ENCODE data around the gene CARNS1.

The CARNS1 gene

GRCh38 chr11:67415501-67416304 is at the start of gene CARNS1:
TSS of gene CARNS1 (plus strand) at chr11:67415678. CDS start at chr11:67416200, 522 bp downstream.
- H3K27me3 ChIP-seq (ENCODE audit: low read depth, low read length): peaks cover 7% of the 10 kb centered on the region
- no peaks in the 10 kb centered on the region for H3K9me3 ChIP-seq (ENCODE audit: control insufficient read depth in 1 of 2, low read length in 2 of 2)
- H3K27ac ChIP-seq (ENCODE audit: low read length): no peak within 1 kb of the TSS
- no peaks in the 10 kb centered on the region for H3K36me3 ChIP-seq (ENCODE audit: control insufficient read depth in 1 of 2, insufficient read depth in 2 of 2, low read length in 2 of 2)
- H3K4me1 ChIP-seq (ENCODE audit: control insufficient read depth in 1 of 2, insufficient read depth in 2 of 2, low read length in 2 of 2): peaks cover 0 to 37% of the 10 kb centered on the region in 2 donors
- no peak within 1 kb of the TSS for H3K4me3 ChIP-seq (ENCODE audit: low read depth in 1 of 2, low read length in 2 of 2)

GRCh38 chr11:67365736-67366444 is 49.6 kb upstream of the CARNS1 start:
- H3K4me3 ChIP-seq (ENCODE audit: low read depth in 1 of 2, low read length in 2 of 2): no peak overlapping the region
- peak overlapping the region; percentile 43 for H3K27ac ChIP-seq (ENCODE audit: low read length)
- H3K27me3 ChIP-seq (ENCODE audit: low read depth, low read length): no peaks in the 10 kb centered on the region
- H3K4me1 ChIP-seq (ENCODE audit: control insufficient read depth in 1 of 2, insufficient read depth in 2 of 2, low read length in 2 of 2): peaks cover 21 to 41% of the 10 kb centered on the region in 2 donors
- H3K9me3 ChIP-seq (ENCODE audit: control insufficient read depth in 1 of 2, low read length in 2 of 2): no peaks in the 10 kb centered on the region
- peaks cover 3 to 9% of the 10 kb centered on the region in 2 donors for H3K36me3 ChIP-seq (ENCODE audit: control insufficient read depth in 1 of 2, insufficient read depth in 2 of 2, low read length in 2 of 2)

GRCh38 chr11:67366546-67366945 is 48.9 kb upstream of the CARNS1 start:
- H3K4me3 ChIP-seq (ENCODE audit: low read depth in 1 of 2, low read length in 2 of 2): peak overlapping the region in 1 of 2 donors; percentile 34
- H3K4me1 ChIP-seq (ENCODE audit: control insufficient read depth in 1 of 2, insufficient read depth in 2 of 2, low read length in 2 of 2): peaks cover 27 to 48% of the 10 kb centered on the region in 2 donors
- H3K27me3 ChIP-seq (ENCODE audit: low read depth, low read length): no peaks in the 10 kb centered on the region
- no peaks in the 10 kb centered on the region for H3K9me3 ChIP-seq (ENCODE audit: control insufficient read depth in 1 of 2, low read length in 2 of 2)
- peak overlapping the region; percentile 45 for H3K27ac ChIP-seq (ENCODE audit: low read length)
- H3K36me3 ChIP-seq (ENCODE audit: control insufficient read depth in 1 of 2, insufficient read depth in 2 of 2, low read length in 2 of 2): peaks cover 3 to 9% of the 10 kb centered on the region in 2 donors

GRCh38 chr11:67366961-67367760 is 48.3 kb upstream of the CARNS1 start:
- H3K36me3 ChIP-seq (ENCODE audit: control insufficient read depth in 1 of 2, insufficient read depth in 2 of 2, low read length in 2 of 2): peaks cover 3 to 9% of the 10 kb centered on the region in 2 donors
- H3K4me1 ChIP-seq (ENCODE audit: control insufficient read depth in 1 of 2, insufficient read depth in 2 of 2, low read length in 2 of 2): peaks cover 30 to 54% of the 10 kb centered on the region in 2 donors
- H3K27me3 ChIP-seq (ENCODE audit: low read depth, low read length): no peaks in the 10 kb centered on the region
- H3K9me3 ChIP-seq (ENCODE audit: control insufficient read depth in 1 of 2, low read length in 2 of 2): no peaks in the 10 kb centered on the region
- peak overlapping the region in 1 of 2 donors; percentile 34 for H3K4me3 ChIP-seq (ENCODE audit: low read depth in 1 of 2, low read length in 2 of 2)
- H3K27ac ChIP-seq (ENCODE audit: low read length): peak overlapping the region; percentile 45

- H3K9me3 ChIP-seq (ENCODE audit: control insufficient read depth in 1 of 2, low read length in 2 of 2): no peaks in the 10 kb centered on the region
- no peaks in the 10 kb centered on the region for H3K27me3 ChIP-seq (ENCODE audit: low read depth, low read length)
- H3K27ac ChIP-seq (ENCODE audit: low read length): peak overlapping the region; percentile 62
- H3K4me3 ChIP-seq (ENCODE audit: low read depth in 1 of 2, low read length in 2 of 2): no peak overlapping the region
- H3K4me1 ChIP-seq (ENCODE audit: control insufficient read depth in 1 of 2, insufficient read depth in 2 of 2, low read length in 2 of 2): peaks cover 30 to 55% of the 10 kb centered on the region in 2 donors
- peaks cover 3 to 9% of the 10 kb centered on the region in 2 donors for H3K36me3 ChIP-seq (ENCODE audit: control insufficient read depth in 1 of 2, insufficient read depth in 2 of 2, low read length in 2 of 2)
These were observed 47.7 kb upstream of the CARNS1 start for GRCh38 chr11:67367761-67368227.

GRCh38 chr11:67368621-67369020 is 46.9 kb upstream of the CARNS1 start:
- peaks cover 30 to 59% of the 10 kb centered on the region in 2 donors for H3K4me1 ChIP-seq (ENCODE audit: control insufficient read depth in 1 of 2, insufficient read depth in 2 of 2, low read length in 2 of 2)
- peak overlapping the region; percentile 74 for H3K27ac ChIP-seq (ENCODE audit: low read length)
- H3K27me3 ChIP-seq (ENCODE audit: low read depth, low read length): no peaks in the 10 kb centered on the region
- no peaks in the 10 kb centered on the region for H3K9me3 ChIP-seq (ENCODE audit: control insufficient read depth in 1 of 2, low read length in 2 of 2)
- H3K4me3 ChIP-seq (ENCODE audit: low read depth in 1 of 2, low read length in 2 of 2): no peak overlapping the region
- peaks cover 3 to 9% of the 10 kb centered on the region in 2 donors for H3K36me3 ChIP-seq (ENCODE audit: control insufficient read depth in 1 of 2, insufficient read depth in 2 of 2, low read length in 2 of 2)

- Histone ChIP-seq H3K4me1 (ENCODE audit: control insufficient read depth in 1 of 2, insufficient read depth in 2 of 2, low read length in 2 of 2) (peaks cover 30 to 64% of the 10 kb centered on the region in 2 donors), H3K4me3 (ENCODE audit: low read depth in 1 of 2, low read length in 2 of 2) (peak overlapping the region in 1 of 2 donors; percentile 1), H3K27me3 (ENCODE audit: low read depth, low read length) (no peaks in the 10 kb centered on the region), H3K9me3 (ENCODE audit: control insufficient read depth in 1 of 2, low read length in 2 of 2) (no peaks in the 10 kb centered on the region), H3K27ac (ENCODE audit: low read length) (peak overlapping the region; percentile 74), H3K36me3 (ENCODE audit: control insufficient read depth in 1 of 2, insufficient read depth in 2 of 2, low read length in 2 of 2) (peaks cover 3 to 13% of the 10 kb centered on the region in 2 donors)
These were observed 46.2 kb upstream of the CARNS1 start for GRCh38 chr11:67369275-67369674.

- no peaks in the 10 kb centered on the region for H3K27me3 ChIP-seq (ENCODE audit: low read depth, low read length)
These were observed 45.6 kb upstream of the CARNS1 start for GRCh38 chr11:67369801-67370284.

GRCh38 chr11:67370351-67371076 is 45.0 kb upstream of the CARNS1 start:
- Histone ChIP-seq H3K27ac (ENCODE audit: low read length) (peak overlapping the region; percentile 74), H3K36me3 (ENCODE audit: control insufficient read depth in 1 of 2, insufficient read depth in 2 of 2, low read length in 2 of 2) (peaks cover 0 to 3% of the 10 kb centered on the region in 2 donors), H3K27me3 (ENCODE audit: low read depth, low read length) (no peaks in the 10 kb centered on the region), H3K4me3 (ENCODE audit: low read depth in 1 of 2, low read length in 2 of 2) (peak overlapping the region; percentile 12 to 56), H3K9me3 (ENCODE audit: control insufficient read depth in 1 of 2, low read length in 2 of 2) (no peaks in the 10 kb centered on the region), H3K4me1 (ENCODE audit: control insufficient read depth in 1 of 2, insufficient read depth in 2 of 2, low read length in 2 of 2) (peaks cover 33 to 63% of the 10 kb centered on the region in 2 donors)

More at GRCh38 chr11:67369801-67370284, 45.6 kb upstream of the CARNS1 start:
- H3K4me3 ChIP-seq (ENCODE audit: low read depth in 1 of 2, low read length in 2 of 2): peak overlapping the region in 1 of 2 donors; percentile 56
- H3K9me3 ChIP-seq (ENCODE audit: control insufficient read depth in 1 of 2, low read length in 2 of 2): no peaks in the 10 kb centered on the region
- peak overlapping the region; percentile 74 for H3K27ac ChIP-seq (ENCODE audit: low read length)
- peaks cover under 1 to 9% of the 10 kb centered on the region in 2 donors for H3K36me3 ChIP-seq (ENCODE audit: control insufficient read depth in 1 of 2, insufficient read depth in 2 of 2, low read length in 2 of 2)
- peaks cover 35 to 67% of the 10 kb centered on the region in 2 donors for H3K4me1 ChIP-seq (ENCODE audit: control insufficient read depth in 1 of 2, insufficient read depth in 2 of 2, low read length in 2 of 2)

GRCh38 chr11:67371189-67371910 is 44.1 kb upstream of the CARNS1 start:
- Histone ChIP-seq H3K4me3 (ENCODE audit: low read depth in 1 of 2, low read length in 2 of 2) (peak overlapping the region; percentile 33 to 56), H3K27ac (ENCODE audit: low read length) (peak overlapping the region; percentile 74), H3K4me1 (ENCODE audit: control insufficient read depth in 1 of 2, insufficient read depth in 2 of 2, low read length in 2 of 2) (peaks cover 27 to 56% of the 10 kb centered on the region in 2 donors)

More at GRCh38 chr11:67371189-67371910, 44.1 kb upstream of the CARNS1 start:
- Histone ChIP-seq H3K36me3 (ENCODE audit: control insufficient read depth in 1 of 2, insufficient read depth in 2 of 2, low read length in 2 of 2) (peaks cover 0 to 3% of the 10 kb centered on the region in 2 donors), H3K9me3 (ENCODE audit: control insufficient read depth in 1 of 2, low read length in 2 of 2) (no peaks in the 10 kb centered on the region), H3K27me3 (ENCODE audit: low read depth, low read length) (no peaks in the 10 kb centered on the region)

All from muscle layer of duodenum (tissue), 2 donors.